Panc1 (cell line): Measurements from ENCODE around the gene CXorf58.

Experiments used
- POLR2AphosphoS5 ChIP-seq: IDR thresholded peaks from 2 replicates; pipeline ENCODE4 v1.6.1; 2012; ENCODE audit warnings: mild to moderate bottlenecking, low read depth, low read length, moderate library complexity
- SIN3A ChIP-seq: IDR thresholded peaks from 2 replicates; pipeline ENCODE4 v1.6.1; 2012; ENCODE audit warnings: low read depth, mild to moderate bottlenecking, low read length, moderate library complexity, borderline replicate concordance; ENCODE audit not compliant: insufficient read depth
- TCF7L2 ChIP-seq: IDR thresholded peaks from 2 replicates; pipeline ENCODE4 v1.6.1; 2011; ENCODE audit warnings: mild to moderate bottlenecking, low read depth, low read length, inconsistent platforms
- TF ChIP-seq, protein P1 (sequence below): fragments of 450-650 bp; IDR thresholded peaks from 2 replicates; pipeline ENCODE4 v1.5.1; 2017; ENCODE audit warnings: mild to moderate bottlenecking
- TF ChIP-seq, protein P2 (sequence below), 2 experiments: IDR thresholded peaks; 2 replicates each; pipeline ENCODE4 v1.6.1; 2011 to 2012; ENCODE audit warnings: low read depth in 2 of 2, control low read depth in 1 of 2, low read length in 1 of 2, mild to moderate bottlenecking in 1 of 2, moderate library complexity in 1 of 2; ENCODE audit not compliant: insufficient read depth in 1 of 2

DNA sequence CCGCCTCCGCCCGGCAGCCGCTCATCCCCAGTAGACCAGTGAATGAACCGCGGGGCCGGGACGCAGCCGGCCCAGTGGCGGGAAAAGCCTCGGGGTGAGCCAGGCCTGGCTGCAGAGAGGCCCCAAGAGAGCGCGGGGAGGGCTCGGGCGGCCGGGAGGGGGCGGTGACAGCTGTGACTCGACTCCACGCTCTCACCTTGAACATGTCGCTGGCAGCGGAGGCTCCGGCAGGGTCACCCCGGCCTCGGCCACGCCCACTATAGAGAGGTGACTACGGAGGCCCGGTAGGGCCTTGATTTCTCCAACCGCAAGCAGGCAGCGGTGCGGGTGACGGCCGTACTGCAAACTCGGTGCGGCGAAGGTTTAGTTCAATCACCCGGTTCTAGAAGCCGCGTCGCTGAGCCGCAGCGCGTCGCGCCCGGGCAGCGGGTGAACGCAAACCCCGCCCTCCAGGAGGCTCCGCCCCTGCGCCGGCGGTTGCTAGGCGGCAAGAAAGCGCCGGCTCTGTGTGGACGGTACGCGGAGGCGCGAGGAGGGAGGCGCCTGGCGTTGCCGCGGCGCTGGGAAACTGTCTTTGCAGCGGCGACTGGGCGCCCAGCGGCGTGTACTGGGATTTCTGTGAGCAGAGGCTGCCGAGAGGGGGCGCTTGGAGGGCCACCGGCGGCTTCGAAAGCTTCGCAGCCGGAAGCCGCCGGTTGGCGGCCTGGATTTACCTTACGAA lies at the start of gene CXorf58, which contains the start of gene APOO:
- TF ChIP-seq TCF7L2: 0 out of 2 replicates have a peak, but pooled peaks have one; percentile 25
- TF ChIP-seq, protein P1, sequence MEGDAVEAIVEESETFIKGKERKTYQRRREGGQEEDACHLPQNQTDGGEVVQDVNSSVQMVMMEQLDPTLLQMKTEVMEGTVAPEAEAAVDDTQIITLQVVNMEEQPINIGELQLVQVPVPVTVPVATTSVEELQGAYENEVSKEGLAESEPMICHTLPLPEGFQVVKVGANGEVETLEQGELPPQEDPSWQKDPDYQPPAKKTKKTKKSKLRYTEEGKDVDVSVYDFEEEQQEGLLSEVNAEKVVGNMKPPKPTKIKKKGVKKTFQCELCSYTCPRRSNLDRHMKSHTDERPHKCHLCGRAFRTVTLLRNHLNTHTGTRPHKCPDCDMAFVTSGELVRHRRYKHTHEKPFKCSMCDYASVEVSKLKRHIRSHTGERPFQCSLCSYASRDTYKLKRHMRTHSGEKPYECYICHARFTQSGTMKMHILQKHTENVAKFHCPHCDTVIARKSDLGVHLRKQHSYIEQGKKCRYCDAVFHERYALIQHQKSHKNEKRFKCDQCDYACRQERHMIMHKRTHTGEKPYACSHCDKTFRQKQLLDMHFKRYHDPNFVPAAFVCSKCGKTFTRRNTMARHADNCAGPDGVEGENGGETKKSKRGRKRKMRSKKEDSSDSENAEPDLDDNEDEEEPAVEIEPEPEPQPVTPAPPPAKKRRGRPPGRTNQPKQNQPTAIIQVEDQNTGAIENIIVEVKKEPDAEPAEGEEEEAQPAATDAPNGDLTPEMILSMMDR: peak; percentile 87
- no peak for TF ChIP-seq SIN3A
- TF ChIP-seq POLR2AphosphoS5: no peak
- TF ChIP-seq, protein P2, sequence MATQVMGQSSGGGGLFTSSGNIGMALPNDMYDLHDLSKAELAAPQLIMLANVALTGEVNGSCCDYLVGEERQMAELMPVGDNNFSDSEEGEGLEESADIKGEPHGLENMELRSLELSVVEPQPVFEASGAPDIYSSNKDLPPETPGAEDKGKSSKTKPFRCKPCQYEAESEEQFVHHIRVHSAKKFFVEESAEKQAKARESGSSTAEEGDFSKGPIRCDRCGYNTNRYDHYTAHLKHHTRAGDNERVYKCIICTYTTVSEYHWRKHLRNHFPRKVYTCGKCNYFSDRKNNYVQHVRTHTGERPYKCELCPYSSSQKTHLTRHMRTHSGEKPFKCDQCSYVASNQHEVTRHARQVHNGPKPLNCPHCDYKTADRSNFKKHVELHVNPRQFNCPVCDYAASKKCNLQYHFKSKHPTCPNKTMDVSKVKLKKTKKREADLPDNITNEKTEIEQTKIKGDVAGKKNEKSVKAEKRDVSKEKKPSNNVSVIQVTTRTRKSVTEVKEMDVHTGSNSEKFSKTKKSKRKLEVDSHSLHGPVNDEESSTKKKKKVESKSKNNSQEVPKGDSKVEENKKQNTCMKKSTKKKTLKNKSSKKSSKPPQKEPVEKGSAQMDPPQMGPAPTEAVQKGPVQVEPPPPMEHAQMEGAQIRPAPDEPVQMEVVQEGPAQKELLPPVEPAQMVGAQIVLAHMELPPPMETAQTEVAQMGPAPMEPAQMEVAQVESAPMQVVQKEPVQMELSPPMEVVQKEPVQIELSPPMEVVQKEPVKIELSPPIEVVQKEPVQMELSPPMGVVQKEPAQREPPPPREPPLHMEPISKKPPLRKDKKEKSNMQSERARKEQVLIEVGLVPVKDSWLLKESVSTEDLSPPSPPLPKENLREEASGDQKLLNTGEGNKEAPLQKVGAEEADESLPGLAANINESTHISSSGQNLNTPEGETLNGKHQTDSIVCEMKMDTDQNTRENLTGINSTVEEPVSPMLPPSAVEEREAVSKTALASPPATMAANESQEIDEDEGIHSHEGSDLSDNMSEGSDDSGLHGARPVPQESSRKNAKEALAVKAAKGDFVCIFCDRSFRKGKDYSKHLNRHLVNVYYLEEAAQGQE (IDR thresholded peaks at IDR 0.05; ENCODE audit: insufficient read depth in 1 of 2, low read depth in 2 of 2, low read length in 1 of 2): no peak
